LNCAP (cell line): ENCODE measurements around the gene JUP.
A peak's percentile ranks its signal among the peaks of the same experiment; 100 is the strongest.

Source experiments
- TF ChIP-seq, protein P1 (sequence below): fragments of 450-650 bp; IDR thresholded peaks from 2 replicates; pipeline ENCODE4 v1.5.1; 2017; ENCODE audit warnings: mild to moderate bottlenecking

The JUP gene

DNA sequence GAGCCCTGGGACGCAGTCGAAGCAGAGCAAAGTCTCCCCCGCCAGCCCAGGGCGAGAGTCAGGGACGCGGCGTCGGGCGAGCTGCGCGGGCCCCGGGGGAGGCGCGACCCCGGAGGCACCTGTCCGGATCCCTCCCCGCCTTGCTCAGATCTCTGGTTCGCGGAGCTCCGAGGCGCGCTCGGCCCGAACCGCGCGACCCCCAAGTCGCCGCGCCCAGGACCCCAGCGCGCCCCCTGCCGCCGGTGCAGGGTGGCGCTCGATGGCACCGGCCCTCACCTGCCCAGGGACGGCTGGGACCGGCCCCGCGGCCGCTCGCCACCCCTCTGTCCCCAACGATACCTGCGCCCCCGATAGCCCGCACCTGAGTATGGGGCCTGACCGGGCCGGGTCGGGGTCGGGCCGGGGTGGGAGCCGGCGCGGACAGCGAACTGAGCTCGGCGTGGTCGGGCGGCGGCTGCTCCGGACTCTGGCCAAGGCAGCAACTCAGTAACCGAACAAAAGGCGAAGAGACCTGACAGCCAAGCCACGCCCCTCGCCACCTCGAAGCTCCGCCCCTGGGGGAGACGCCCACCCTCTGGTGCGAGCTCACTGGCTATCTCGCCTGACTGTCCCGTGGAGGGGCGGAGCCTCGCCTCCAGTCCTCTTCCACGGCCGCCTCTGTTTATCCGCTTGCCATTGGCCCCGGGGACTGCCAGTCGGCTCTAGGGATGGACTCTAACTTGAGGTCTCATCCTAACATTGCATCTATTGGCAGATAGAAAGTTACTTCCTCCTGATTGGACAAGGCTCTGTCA, at the start of gene JUP:
Gene JUP (minus strand): TSS at position 485 of the 794 bp plus-strand sequence. CDS start 14,857 bp downstream, outside the sequence.
- TF ChIP-seq, protein P1, sequence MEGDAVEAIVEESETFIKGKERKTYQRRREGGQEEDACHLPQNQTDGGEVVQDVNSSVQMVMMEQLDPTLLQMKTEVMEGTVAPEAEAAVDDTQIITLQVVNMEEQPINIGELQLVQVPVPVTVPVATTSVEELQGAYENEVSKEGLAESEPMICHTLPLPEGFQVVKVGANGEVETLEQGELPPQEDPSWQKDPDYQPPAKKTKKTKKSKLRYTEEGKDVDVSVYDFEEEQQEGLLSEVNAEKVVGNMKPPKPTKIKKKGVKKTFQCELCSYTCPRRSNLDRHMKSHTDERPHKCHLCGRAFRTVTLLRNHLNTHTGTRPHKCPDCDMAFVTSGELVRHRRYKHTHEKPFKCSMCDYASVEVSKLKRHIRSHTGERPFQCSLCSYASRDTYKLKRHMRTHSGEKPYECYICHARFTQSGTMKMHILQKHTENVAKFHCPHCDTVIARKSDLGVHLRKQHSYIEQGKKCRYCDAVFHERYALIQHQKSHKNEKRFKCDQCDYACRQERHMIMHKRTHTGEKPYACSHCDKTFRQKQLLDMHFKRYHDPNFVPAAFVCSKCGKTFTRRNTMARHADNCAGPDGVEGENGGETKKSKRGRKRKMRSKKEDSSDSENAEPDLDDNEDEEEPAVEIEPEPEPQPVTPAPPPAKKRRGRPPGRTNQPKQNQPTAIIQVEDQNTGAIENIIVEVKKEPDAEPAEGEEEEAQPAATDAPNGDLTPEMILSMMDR = peak; percentile 91

DNA sequence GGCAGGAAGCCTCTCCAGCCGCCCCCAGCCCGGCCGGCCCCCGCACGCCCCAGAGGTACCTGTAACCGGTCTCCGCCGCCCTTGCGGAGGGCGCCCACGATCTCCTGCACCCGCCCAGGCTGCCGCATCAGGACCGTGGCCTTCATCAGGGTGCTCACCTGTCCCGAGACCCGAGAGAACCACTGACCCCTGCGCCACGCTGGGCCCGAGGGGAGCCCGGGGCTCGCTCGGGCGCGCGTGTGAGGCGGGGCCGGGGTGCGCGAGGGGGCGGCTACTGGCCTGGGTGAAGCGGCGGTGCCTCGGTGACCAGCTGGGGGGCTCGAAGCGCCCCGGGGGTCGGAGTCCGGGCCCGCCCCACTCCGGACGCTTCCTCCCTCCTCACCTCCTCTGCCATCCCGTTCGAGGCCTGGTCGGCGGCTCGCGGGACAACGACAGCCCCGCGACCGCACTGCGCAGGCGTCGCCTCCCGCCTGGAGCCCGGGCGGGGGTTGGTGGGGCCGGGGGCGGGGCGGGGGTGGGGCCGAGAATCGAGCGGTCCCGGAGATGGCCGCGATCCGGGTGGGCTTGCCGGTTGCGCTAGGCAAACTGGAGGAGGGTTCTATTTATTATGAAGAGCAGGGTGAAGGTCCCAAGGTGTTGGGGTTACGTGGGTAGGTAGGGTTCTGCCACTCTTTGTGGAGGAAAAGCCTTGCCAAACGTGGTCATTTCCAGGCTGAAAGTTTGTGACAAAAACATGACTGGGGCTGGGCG, 49.5 kb upstream of the JUP start, which contains the start of gene NT5C3B:
Gene NT5C3B (minus strand): TSS at position 433 of the 750 bp plus-strand sequence. CDS start 39 bp downstream, at position 394.
- TF ChIP-seq, protein P1 = no peak

DNA sequence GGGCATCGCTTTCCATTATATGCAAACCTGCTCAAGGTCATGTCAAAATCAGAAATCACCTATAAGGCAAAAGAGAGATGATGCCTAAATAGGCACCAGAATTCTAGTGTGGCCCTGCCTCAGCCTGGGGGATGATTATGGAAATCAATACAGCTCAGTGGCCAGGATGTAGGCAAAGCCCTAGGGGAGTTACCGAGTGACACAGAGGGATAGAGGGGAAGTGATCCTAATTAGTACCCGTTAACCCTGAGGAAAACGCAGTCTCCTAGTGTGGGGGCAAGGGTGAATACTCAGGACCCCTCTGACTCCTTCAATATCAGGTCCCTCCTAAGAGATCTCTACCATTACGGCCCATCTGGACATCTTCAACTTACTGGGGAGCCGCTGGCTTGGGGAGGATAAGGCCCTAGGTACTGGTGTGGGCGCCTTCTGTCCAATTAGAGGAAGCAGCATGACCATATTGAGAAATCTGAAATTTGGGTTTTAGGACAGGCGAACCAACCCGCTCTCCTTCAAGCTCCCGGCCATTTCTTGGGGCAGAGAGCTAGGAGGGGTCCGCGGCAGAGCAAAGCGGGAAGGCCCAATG, 48.8 kb upstream of the JUP start:
- TF ChIP-seq, protein P1 = no peak

DNA sequence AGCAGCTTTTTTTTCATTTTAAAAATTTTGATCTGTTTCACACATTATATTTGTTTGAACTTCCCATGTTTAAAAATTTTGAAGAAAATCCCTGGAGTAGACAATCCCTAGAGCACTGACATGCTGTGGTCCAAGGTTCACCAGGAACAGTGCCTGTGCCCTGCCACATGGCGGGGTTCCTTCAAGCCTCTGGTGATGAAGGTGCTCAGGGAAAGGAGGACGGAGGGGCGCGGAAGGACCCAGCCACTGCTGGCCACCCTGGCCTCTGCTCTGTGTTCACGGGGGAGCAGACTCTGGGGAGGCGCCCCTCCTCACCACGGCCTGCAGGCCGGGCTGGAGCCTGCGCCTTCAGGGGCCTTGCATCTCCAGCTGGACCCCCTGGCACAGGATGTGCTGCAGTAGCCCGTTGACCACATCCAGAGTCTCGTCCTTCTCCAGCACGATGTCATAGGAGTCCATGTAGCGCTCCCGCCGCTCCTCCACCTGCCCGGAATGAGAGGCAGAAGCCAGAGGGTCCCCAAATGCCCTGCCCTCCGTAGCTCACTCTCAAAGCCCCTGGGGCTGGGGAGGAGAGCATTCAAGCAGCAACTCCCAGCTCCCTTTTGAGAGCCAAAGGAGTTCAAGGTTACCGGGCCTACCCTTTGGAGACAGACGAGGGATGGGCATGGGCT, 38.8 kb upstream of the JUP start:
- TF ChIP-seq, protein P1 = no peak

DNA sequence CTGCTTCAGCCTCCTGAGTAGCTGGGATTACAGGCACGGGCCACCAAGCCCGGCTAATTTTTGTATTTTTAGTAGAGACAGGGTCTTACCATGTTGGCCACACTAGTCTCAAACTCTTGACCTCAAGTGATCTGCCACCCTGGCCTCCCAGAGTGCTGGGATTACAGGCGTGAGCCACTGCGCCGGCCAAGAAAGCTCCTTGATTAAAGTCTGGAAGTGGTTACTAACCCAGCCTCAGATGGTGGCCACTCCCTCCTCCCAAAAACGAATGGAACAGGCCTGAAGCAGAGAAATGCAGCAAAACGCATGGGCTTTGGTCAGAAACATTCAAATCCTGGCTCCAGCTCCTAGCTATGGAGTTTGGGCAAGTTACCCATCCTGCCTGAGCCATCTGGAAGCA, 37.6 kb upstream of the JUP start:
- TF ChIP-seq, protein P1 = no peak

DNA sequence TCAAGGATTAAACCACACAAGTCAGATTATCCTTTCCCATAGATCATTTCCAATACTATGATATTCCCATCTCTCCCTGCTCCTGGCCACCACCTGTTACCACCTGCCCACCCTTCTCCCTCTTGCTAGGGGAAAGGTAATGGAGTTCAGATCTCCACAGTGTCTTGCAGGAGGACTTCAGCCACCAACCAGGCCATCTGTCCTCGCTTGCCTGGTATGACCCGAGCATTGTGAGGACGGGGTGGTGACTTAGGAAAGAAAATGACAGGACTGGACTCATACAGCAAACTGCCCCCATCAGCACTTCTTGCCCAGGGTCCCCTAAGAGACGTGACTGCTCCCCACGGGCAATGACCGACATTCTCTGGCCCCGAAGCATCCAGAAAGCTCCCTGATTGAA, 37.1 kb upstream of the JUP start:
- TF ChIP-seq, protein P1 = no peak

DNA sequence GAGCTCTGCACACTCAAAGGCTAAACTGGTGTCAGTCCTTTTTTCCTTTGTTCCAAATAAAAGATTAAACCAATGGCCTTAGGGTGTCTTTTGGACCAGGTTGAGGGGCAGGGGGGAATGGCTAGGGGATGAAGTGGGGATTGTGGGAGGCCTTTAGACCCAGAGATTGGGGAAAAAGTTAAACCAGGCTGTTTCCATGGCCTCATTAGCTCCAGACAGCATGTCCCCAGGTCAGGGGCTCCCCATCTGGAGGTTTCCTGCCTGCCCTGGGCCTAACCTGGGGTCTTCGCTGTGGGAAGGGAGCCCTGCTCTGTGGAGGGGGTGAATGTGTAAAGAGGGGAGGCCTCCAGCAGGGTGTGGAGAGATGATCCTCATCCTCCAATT, 36.6 kb upstream of the JUP start:
- TF ChIP-seq, protein P1 = no peak
